Measurements from ENCODE around the gene PPP6R2. TPM values are rescaled to one million over a fixed set of nuclear protein-coding genes. Genes with fewer than 3 reads are reported as not detected.
A peak's percentile ranks its signal among the peaks of the same experiment; 100 is the strongest.
"Not testable (repeated sequence)": the region's sequence is repeated elsewhere in the genome, so short reads cannot be mapped to it uniquely, and the experiment has no call there.

The PPP6R2 gene
- total RNA-seq, 5 donors from 2014 or later (not counting 1 experiment from before 2014, with no cell fraction given): 71.2 to 105 (median 96.8) TPM

DNA sequence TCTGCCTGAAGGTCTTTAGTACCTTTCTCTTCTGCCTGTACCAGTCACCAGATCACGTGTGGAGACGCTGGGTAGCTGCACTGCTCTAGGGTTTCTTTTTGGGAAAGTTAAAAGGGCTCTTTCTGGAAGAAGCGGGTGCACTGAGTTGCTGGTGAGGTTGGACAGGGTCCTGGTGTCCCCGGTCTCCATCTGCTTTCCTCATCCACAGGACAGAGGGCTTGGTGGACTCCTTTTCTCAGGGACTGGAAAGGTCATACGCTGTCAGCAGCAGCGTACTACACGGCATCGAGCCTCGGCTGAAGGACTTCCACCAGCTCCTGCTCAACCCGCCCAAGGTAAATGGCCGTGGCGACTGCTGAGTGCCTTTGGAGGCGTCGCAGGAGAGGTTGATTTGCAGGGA lies 78.9 kb downstream of the PPP6R2 start:
- Mint-ChIP-seq H3K4me1 (peaks cover 0 to 5% (median 2%) of the 10 kb centered on the region in 3 donors), H3K9me3 (no peaks in the 10 kb centered on the region), H3K27me3 (no peaks in the 10 kb centered on the region), H3K27ac (no peak overlapping the region), H3K4me3 (no peak overlapping the region), H3K36me3 (peaks cover 47% of the 10 kb centered on the region)
- CTCF ChIA-PET: no interaction called here
- Histone ChIP-seq H3K27me3 (replicated peaks in 1 of 2; ENCODE audit: control insufficient read depth in 2 of 2, extremely low read depth in 1 of 2, insufficient read depth in 2 of 2, low read length in 1 of 2) (no peaks in the 10 kb centered on the region), H3K9me3 (no peaks in the 10 kb centered on the region), H3K27ac (ENCODE audit: low read length) (no peak overlapping the region), H3K36me3 (ENCODE audit: control insufficient read depth in 2 of 2, extremely low read depth in 1 of 2, insufficient read depth in 1 of 2, low read length in 1 of 2) (peaks cover 22 to 78% of the 10 kb centered on the region in 2 donors), H3K4me1 (ENCODE audit: control insufficient read depth in 1 of 2, extremely low read depth in 1 of 2, insufficient read depth in 2 of 2, low read length in 2 of 2) (no peaks in the 10 kb centered on the region), H3K4me3 (ENCODE audit: control insufficient read depth in 1 of 2, extremely low read depth in 1 of 2, low read length in 1 of 2) (no peak overlapping the region)
- POLR2A ChIA-PET: no interaction called here
- ATAC-seq (replicated peaks in 1 of 4) (no peak), DNase-seq (no peak)
- WGBS (ENCODE audit: insufficient coverage): 100% methylated on average over 6 of the region's 14 CpGs

DNA sequence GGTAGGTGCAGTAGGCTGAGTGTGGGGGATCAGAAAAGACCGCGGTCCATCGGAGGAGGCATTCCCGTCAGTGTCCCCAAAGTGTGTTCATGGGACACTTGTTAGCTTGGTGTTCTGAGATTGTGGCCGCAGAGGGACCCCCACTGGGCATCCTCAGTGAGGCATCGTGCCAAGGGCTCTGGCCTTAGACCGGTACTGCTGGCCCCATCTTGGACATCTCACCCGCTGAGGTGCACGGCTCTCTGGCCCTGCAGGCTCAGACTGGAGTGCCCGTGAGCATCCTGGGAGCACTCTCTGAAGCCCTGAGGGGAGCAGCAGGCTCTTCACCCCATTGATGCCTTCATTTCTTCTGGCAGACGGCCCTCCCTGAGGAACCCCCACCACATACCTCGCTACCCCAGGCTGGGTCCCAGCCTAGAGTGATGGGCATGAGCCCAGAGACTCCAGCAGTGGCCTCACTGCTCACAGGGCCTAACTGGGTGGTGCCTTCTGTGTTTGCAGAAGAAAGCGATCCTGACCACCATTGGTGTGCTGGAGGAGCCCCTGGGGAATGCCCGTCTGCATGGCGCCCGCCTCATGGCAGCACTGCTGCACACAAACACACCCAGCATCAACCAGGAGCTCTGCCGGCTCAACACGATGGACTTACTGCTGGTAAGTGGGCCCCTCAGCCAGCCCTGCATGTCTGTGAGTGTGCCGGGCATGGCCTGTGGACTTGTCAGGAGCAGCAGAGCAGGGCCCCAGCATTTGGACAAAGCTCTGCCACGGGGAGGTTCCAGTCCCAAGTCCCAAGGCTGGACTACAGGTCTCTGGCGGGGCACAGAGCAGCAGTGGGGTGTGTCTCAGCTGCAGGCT lies 80.1 kb downstream of the PPP6R2 start:
- no peaks in the 10 kb centered on the region for H3K27me3 ChIP-seq (replicated peaks in 1 of 2; ENCODE audit: control insufficient read depth in 2 of 2, extremely low read depth in 1 of 2, insufficient read depth in 2 of 2, low read length in 1 of 2)
- Mint-ChIP-seq H3K27me3 (no peaks in the 10 kb centered on the region), H3K36me3 (peaks cover 44% of the 10 kb centered on the region), H3K4me1 (peaks cover 0 to 5% (median 2%) of the 10 kb centered on the region in 3 donors), H3K27ac (no peak overlapping the region), H3K4me3 (no peak overlapping the region), H3K9me3 (no peaks in the 10 kb centered on the region)
- no peak overlapping the region for H3K4me3 ChIP-seq (ENCODE audit: control insufficient read depth in 1 of 2, extremely low read depth in 1 of 2, low read length in 1 of 2)
- WGBS (ENCODE audit: insufficient coverage): 95% methylated on average over 19 of the region's 21 CpGs
- ChIA-PET POLR2A (no interaction called here), CTCF (no interaction called here)
- no peak for ATAC-seq (replicated peaks in 1 of 4)
- no peaks in the 10 kb centered on the region for H3K4me1 ChIP-seq (ENCODE audit: control insufficient read depth in 1 of 2, extremely low read depth in 1 of 2, insufficient read depth in 2 of 2, low read length in 2 of 2)
- no peak for DNase-seq
- H3K27ac ChIP-seq (ENCODE audit: low read length): no peak overlapping the region
- H3K36me3 ChIP-seq (ENCODE audit: control insufficient read depth in 2 of 2, extremely low read depth in 1 of 2, insufficient read depth in 1 of 2, low read length in 1 of 2): peaks cover 17 to 76% of the 10 kb centered on the region in 2 donors
- no peaks in the 10 kb centered on the region for H3K9me3 ChIP-seq

DNA sequence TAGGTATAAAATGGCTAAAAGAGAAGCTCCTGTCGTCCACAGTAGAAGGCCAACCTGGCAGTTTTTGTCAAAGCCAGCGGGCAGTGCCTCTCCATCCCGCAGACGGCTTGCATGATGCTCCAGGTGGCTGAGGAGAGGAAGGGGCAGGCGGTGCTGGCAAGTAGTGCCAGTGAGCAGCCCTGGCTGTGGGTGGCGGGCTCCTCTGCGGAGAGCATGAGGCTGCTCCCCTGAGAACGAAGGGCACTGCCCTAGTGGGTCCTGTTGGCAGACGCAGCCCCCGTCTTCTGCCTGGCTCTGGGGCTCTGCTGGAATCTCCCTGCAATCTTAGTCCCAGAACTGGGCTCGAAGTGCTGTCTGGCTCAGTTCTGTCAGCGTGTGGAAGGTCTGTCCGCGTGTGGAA lies 80.8 kb downstream of the PPP6R2 start:
- ChIA-PET POLR2A (no interaction called here), CTCF (no interaction called here)
- Mint-ChIP-seq H3K4me1 (peaks cover 0 to 5% (median 2%) of the 10 kb centered on the region in 3 donors), H3K27me3 (no peaks in the 10 kb centered on the region), H3K4me3 (no peak overlapping the region), H3K9me3 (no peaks in the 10 kb centered on the region), H3K36me3 (peaks cover 46% of the 10 kb centered on the region), H3K27ac (no peak overlapping the region)
- H3K36me3 ChIP-seq (ENCODE audit: control insufficient read depth in 2 of 2, extremely low read depth in 1 of 2, insufficient read depth in 1 of 2, low read length in 1 of 2): peaks cover 15 to 77% of the 10 kb centered on the region in 2 donors
- no peaks in the 10 kb centered on the region for H3K9me3 ChIP-seq
- no peaks in the 10 kb centered on the region for H3K4me1 ChIP-seq (ENCODE audit: control insufficient read depth in 1 of 2, extremely low read depth in 1 of 2, insufficient read depth in 2 of 2, low read length in 2 of 2)
- H3K27ac ChIP-seq (ENCODE audit: low read length): no peak overlapping the region
- H3K27me3 ChIP-seq (replicated peaks in 1 of 2; ENCODE audit: control insufficient read depth in 2 of 2, extremely low read depth in 1 of 2, insufficient read depth in 2 of 2, low read length in 1 of 2): no peaks in the 10 kb centered on the region
- 96% methylated on average over 14 of the region's 14 CpGs for WGBS (ENCODE audit: insufficient coverage)
- no peak for ATAC-seq (replicated peaks in 1 of 4)
- H3K4me3 ChIP-seq (ENCODE audit: control insufficient read depth in 1 of 2, extremely low read depth in 1 of 2, low read length in 1 of 2): no peak overlapping the region
- no peak for DNase-seq

DNA sequence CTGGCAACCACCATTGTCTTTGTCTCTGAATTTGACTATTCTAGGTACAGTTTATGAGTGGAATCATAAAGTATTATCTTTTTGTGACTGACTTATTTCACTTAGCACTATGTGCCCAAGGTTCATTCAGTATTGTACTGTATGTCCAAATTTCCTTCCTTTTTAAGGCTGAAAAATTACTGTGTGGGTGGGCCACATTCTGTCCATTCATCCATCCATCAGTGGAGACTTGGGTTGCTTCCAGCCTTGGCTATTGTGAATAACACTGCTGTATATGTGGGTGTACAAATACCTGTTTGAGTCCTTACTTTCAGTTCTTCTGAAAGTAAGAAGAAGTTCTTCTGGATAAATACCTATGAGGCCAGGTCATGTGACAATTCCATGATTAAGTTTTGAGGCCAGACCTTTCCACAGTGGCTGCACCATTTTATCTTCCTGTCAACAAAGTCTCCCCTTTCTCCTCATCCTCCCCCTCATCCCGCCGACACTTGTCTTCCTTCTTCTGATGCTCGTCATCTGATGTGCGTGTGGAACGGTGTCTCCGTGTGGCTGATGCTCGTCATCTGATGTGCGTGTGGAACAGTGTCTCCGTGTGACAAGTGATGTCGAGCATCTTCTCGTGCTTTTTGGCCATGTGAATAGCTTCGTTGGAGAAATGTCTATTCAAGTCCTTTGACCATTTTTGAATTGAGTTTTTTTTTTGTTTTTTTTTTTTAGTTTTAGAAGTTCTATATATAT lies 82.2 kb downstream of the PPP6R2 start:
- H3K4me1 ChIP-seq (ENCODE audit: control insufficient read depth in 1 of 2, extremely low read depth in 1 of 2, insufficient read depth in 2 of 2, low read length in 2 of 2): no peaks in the 10 kb centered on the region
- H3K36me3 ChIP-seq (ENCODE audit: control insufficient read depth in 2 of 2, extremely low read depth in 1 of 2, insufficient read depth in 1 of 2, low read length in 1 of 2): peaks cover 9 to 74% of the 10 kb centered on the region in 2 donors
- peak overlapping the region in 1 of 2 donors; percentile 60 for H3K27ac Mint-ChIP-seq
- no peak overlapping the region for H3K4me3 Mint-ChIP-seq
- H3K27ac ChIP-seq (ENCODE audit: low read length): no peak overlapping the region
- POLR2A ChIA-PET: interaction anchor here in 1 of 2 donors (0.6 kb wide), 1 partner anchor 10 kb away, joined by 3 read pairs; no protein-coding TSS in a partner anchor
- DNase-seq (no peak), ATAC-seq (replicated peaks in 1 of 4) (no peak)
- H3K36me3 Mint-ChIP-seq: peaks cover 44% of the 10 kb centered on the region
- no peaks in the 10 kb centered on the region for H3K9me3 Mint-ChIP-seq
- no peaks in the 10 kb centered on the region for H3K27me3 Mint-ChIP-seq
- 92% methylated on average over 5 of the region's 12 CpGs for WGBS (ENCODE audit: insufficient coverage)
- CTCF ChIA-PET: no interaction called here
- peaks cover 0 to 5% (median 2%) of the 10 kb centered on the region in 3 donors for H3K4me1 Mint-ChIP-seq
- no peaks in the 10 kb centered on the region for H3K9me3 ChIP-seq
- no peak overlapping the region for H3K4me3 ChIP-seq (ENCODE audit: control insufficient read depth in 1 of 2, extremely low read depth in 1 of 2, low read length in 1 of 2)
- no peaks in the 10 kb centered on the region for H3K27me3 ChIP-seq (replicated peaks in 1 of 2; ENCODE audit: control insufficient read depth in 2 of 2, extremely low read depth in 1 of 2, insufficient read depth in 2 of 2, low read length in 1 of 2)

DNA sequence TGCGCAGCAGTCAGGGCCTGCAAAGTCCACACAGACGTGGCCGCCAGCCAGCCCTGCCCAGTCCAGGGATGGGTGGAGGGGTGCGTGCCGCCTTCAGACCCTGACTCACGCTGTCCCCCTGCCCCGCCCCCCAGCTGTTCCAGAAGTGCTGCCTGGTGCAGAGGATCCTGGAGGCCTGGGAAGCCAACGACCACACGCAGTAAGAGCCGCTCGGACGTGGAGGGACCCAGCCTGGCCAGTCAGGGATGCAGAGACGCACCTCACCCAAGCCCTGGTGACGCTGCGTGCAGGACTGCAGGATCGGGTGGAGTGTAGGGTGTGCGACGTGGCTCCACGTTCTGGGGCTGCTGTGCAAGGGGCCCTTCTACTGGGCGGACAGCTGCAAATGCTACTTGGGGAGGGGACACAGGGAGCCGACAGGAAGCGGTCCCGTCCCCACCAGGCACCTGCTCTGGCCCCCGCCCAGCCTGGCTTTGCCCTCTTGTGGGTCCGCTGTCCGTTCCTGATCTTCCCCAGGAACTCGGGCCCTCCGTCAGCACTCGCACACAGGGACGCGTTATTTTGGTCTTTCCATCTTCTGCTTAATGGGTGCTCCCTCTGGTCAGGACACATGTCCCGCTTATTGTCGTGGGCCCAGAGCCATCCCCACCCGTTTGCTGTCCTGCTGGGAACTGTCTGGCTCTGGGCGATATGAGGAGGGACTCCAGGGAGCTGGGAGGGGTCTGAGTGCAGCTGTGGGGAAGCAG lies 89.2 kb downstream of the PPP6R2 start:
- no peaks in the 10 kb centered on the region for H3K9me3 Mint-ChIP-seq
- H3K36me3 Mint-ChIP-seq: peaks cover 38% of the 10 kb centered on the region
- POLR2A ChIA-PET: no interaction called here
- Histone ChIP-seq H3K27me3 (replicated peaks in 1 of 2; ENCODE audit: control insufficient read depth in 2 of 2, extremely low read depth in 1 of 2, insufficient read depth in 2 of 2, low read length in 1 of 2) (no peaks in the 10 kb centered on the region), H3K27ac (ENCODE audit: low read length) (no peak overlapping the region), H3K36me3 (ENCODE audit: control insufficient read depth in 2 of 2, extremely low read depth in 1 of 2, insufficient read depth in 1 of 2, low read length in 1 of 2) (peaks cover 25 to 74% of the 10 kb centered on the region in 2 donors), H3K9me3 (no peaks in the 10 kb centered on the region), H3K4me1 (ENCODE audit: control insufficient read depth in 1 of 2, extremely low read depth in 1 of 2, insufficient read depth in 2 of 2, low read length in 2 of 2) (no peaks in the 10 kb centered on the region), H3K4me3 (ENCODE audit: control insufficient read depth in 1 of 2, extremely low read depth in 1 of 2, low read length in 1 of 2) (no peak overlapping the region)
- H3K4me3 Mint-ChIP-seq: no peak overlapping the region
- H3K27ac Mint-ChIP-seq: no peak overlapping the region
- no peak for ATAC-seq (replicated peaks in 1 of 4)
- CTCF ChIA-PET: no interaction called here
- no peaks in the 10 kb centered on the region for H3K4me1 Mint-ChIP-seq
- no peaks in the 10 kb centered on the region for H3K27me3 Mint-ChIP-seq
- WGBS (ENCODE audit: insufficient coverage): 97% methylated on average over 35 of the region's 35 CpGs
- DNase-seq: no peak

DNA sequence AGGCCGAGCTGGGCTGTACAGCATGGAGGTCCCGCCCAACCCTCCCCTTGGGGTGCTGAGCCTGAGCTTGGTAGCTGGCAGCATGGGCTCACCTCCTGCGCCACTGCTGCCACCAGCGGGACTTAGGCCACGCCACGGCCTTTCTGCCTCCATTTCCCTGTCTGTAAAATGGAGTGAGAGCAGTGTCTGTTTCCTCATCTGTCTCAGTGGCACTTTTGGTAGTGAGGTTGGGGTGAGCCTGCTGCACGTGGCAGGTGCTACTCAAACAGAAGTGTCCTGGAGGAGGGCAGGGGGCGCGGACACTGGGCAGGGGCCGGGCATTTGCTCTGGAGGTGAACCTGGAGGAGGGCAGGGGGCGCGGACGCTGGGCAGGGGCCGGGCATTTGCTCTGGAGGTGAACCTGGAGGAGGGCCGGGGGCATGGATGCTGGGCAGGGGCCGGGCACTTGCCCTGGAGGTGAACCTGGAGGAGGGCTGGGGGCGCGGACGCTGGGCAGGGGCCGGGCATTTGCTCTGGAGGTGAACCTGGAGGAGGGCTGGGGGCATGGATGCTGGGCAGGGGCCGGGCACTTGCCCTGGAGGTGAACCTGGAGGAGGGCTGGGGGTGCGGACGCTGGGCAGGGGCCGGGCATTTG lies 89.9 kb downstream of the PPP6R2 start:
- ATAC-seq (replicated peaks in 1 of 4); H3K4me3 Mint-ChIP-seq; H3K27ac Mint-ChIP-seq; H3K27me3 ChIP-seq (replicated peaks in 1 of 2; ENCODE audit: control insufficient read depth in 2 of 2, extremely low read depth in 1 of 2, insufficient read depth in 2 of 2, low read length in 1 of 2); POLR2A ChIA-PET; H3K4me3 ChIP-seq (ENCODE audit: control insufficient read depth in 1 of 2, extremely low read depth in 1 of 2, low read length in 1 of 2); CTCF ChIA-PET; DNase-seq; H3K9me3 ChIP-seq; H3K27me3 Mint-ChIP-seq; H3K4me1 Mint-ChIP-seq; H3K9me3 Mint-ChIP-seq; H3K27ac ChIP-seq (ENCODE audit: low read length); H3K4me1 ChIP-seq (ENCODE audit: control insufficient read depth in 1 of 2, extremely low read depth in 1 of 2, insufficient read depth in 2 of 2, low read length in 2 of 2): not testable (repeated sequence)
- H3K36me3 Mint-ChIP-seq: peaks cover 37% of the 10 kb centered on the region
- 90% methylated on average over 5 of the region's 24 CpGs for WGBS (ENCODE audit: insufficient coverage)
- H3K36me3 ChIP-seq (ENCODE audit: control insufficient read depth in 2 of 2, extremely low read depth in 1 of 2, insufficient read depth in 1 of 2, low read length in 1 of 2): peaks cover 25 to 76% of the 10 kb centered on the region in 2 donors

Data from T-cell (primary cell).